Trophoblast cell (in vitro differentiated cells and primary cell): ENCODE results near the gene TARBP2.
"Not testable (repeated sequence)": the region's sequence is repeated elsewhere in the genome, so short reads cannot be mapped to it uniquely, and the experiment has no call there.

Experiments used
- DNase-seq, 2 donors: peaks; one replicate each; pipeline ENCODE4 v3.0.0-alpha.2; 2016
- H2AFZ ChIP-seq: 2 replicates; pipeline ENCODE4 v1.6.1; 2013; ENCODE audit warnings: low read length, moderate library complexity, mild to moderate bottlenecking; ENCODE audit not compliant: insufficient read depth, poor library complexity
- H2AK5ac ChIP-seq: 2 replicates; pipeline ENCODE4 v1.6.1; 2013; ENCODE audit warnings: mild to moderate bottlenecking, low read length
- H2BK120ac ChIP-seq: 2 replicates; pipeline ENCODE4 v1.6.1; 2013; ENCODE audit warnings: low read length, mild to moderate bottlenecking, moderate library complexity; ENCODE audit not compliant: insufficient read depth, poor library complexity
- H2BK12ac ChIP-seq: 2 replicates; pipeline ENCODE4 v1.6.1; 2013; ENCODE audit warnings: mild to moderate bottlenecking, low read length, moderate library complexity
- H2BK5ac ChIP-seq: 2 replicates; pipeline ENCODE4 v1.6.1; 2013; ENCODE audit warnings: low read length, low read depth, moderate library complexity, mild to moderate bottlenecking; ENCODE audit not compliant: poor library complexity
- H3K14ac ChIP-seq: 2 replicates; pipeline ENCODE4 v1.6.1; 2013; ENCODE audit warnings: mild to moderate bottlenecking, low read length
- H3K18ac ChIP-seq: 2 replicates; pipeline ENCODE4 v1.6.1; 2013; ENCODE audit warnings: mild to moderate bottlenecking, low read length
- H3K23ac ChIP-seq: 2 replicates; pipeline ENCODE4 v1.6.1; 2013; ENCODE audit warnings: low read length
- H3K27ac ChIP-seq: 2 replicates; pipeline ENCODE4 v1.5.1; 2013; ENCODE audit warnings: low read depth, mild to moderate bottlenecking, inconsistent platforms, low read length, moderate library complexity
- H3K27me3 ChIP-seq: 2 replicates; pipeline ENCODE4 v1.6.1; 2013; ENCODE audit warnings: inconsistent platforms, mild to moderate bottlenecking, low read length, moderate library complexity; ENCODE audit not compliant: insufficient read depth
- H3K36me3 ChIP-seq, 2 experiments: 1 replicate in 1 of 2; 2 replicates in 1 of 2; pipeline ENCODE4 v1.6.1; 2013; ENCODE audit warnings: low read length in 2 of 2, mild to moderate bottlenecking in 2 of 2, moderate library complexity in 1 of 2; ENCODE audit not compliant: insufficient read depth in 2 of 2, control insufficient read depth in 1 of 2
- H3K4ac ChIP-seq: 2 replicates; pipeline ENCODE4 v1.6.1; 2013; ENCODE audit warnings: low read depth, mild to moderate bottlenecking, low read length, moderate library complexity
- H3K4me1 ChIP-seq, 2 experiments: 1 replicate in 1 of 2; 2 replicates in 1 of 2; pipeline ENCODE4 v1.6.1; 2013; ENCODE audit warnings: low read length in 2 of 2, mild to moderate bottlenecking in 2 of 2, moderate library complexity in 1 of 2; ENCODE audit not compliant: insufficient read depth in 2 of 2, control insufficient read depth in 1 of 2
- H3K4me2 ChIP-seq: 2 replicates; pipeline ENCODE4 v1.6.1; 2013; ENCODE audit warnings: inconsistent platforms, mild to moderate bottlenecking, low read length, moderate library complexity
- H3K4me3 ChIP-seq: 2 replicates; pipeline ENCODE4 v1.5.1; 2013; ENCODE audit warnings: mild to moderate bottlenecking, low read depth, low read length, inconsistent platforms
- H3K79me1 ChIP-seq: one replicate; pipeline ENCODE4 v1.6.1; 2013; ENCODE audit warnings: low read length
- H3K79me2 ChIP-seq: 2 replicates; pipeline ENCODE4 v1.6.1; 2013; ENCODE audit warnings: low read length, mild to moderate bottlenecking; ENCODE audit not compliant: control insufficient read depth, insufficient read depth, poor library complexity
- H3K9ac ChIP-seq: 2 replicates; pipeline ENCODE4 v1.6.1; 2013; ENCODE audit warnings: mild to moderate bottlenecking, low read length
- H3K9me3 ChIP-seq: 2 replicates; pipeline ENCODE4 v1.6.1; 2013; ENCODE audit warnings: low read depth, mild to moderate bottlenecking, control low read depth, inconsistent platforms, low read length; ENCODE audit not compliant: insufficient read depth
- H4K12ac ChIP-seq: 2 replicates; pipeline ENCODE4 v1.6.1; 2013; ENCODE audit warnings: low read depth, mild to moderate bottlenecking, low read length, moderate library complexity
- H4K8ac ChIP-seq: 2 replicates; pipeline ENCODE4 v1.6.1; 2013; ENCODE audit warnings: low read depth, mild to moderate bottlenecking, low read length, moderate library complexity
- H4K91ac ChIP-seq: one replicate; pipeline ENCODE4 v1.6.1; 2013; ENCODE audit warnings: low read depth, mild to moderate bottlenecking, low read length, moderate library complexity
- WGBS: extraction: QIAGEN DNeasy Blood & Tissue Kit; methylation state at CpG from one replicate; pipeline ENCODE4 v1.1.7; 2013; ENCODE audit warnings: missing lambda C conversion rate; ENCODE audit not compliant: insufficient read length, insufficient coverage; ENCODE audit errors: extremely low coverage; 5-methylcytosine and 5-hydroxymethylcytosine counted together

TARBP2 gene

DNA sequence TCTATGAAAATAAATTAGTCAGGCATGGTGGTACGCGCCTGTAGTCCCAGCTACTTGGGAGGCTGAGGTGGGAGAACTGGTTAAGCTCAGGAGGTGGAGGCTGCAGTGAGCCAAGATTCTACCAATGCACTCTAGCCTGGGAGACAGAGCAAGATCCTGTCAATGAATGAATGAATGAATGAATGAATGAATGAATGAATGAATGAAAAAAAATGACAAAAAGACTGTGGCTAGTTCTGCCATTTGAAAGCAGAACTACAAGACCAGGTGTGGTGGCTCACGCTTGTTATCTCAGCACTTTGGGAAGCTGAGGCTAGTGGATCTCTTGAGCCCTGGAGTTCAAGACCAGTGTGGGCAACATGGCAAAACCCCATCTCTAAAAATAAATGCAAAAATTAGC is 38.4 kb downstream of the TARBP2 start:
- no peak overlapping the region for H3K27ac ChIP-seq

DNA sequence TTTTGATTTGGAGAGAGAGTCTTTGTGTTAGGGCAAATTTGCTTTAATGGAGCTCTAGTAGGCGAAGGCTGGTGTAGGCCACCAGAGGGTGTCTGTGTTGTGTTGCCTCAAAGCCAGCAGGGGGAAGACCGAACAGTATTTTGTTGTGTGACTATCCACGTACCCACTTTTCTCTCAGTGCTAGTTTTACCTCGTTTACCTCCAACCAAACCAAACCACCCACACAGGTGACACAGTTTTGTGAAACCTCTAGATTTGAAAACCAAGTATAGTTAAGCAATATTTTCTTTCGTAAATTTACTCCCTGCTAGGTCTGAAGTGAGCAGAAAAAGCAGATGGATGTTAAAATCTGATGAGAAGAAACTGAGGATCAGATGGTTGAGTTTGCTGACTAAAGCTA is 42.5 kb downstream of the TARBP2 start:
- Histone ChIP-seq H4K91ac (no peak overlapping the region), H2BK120ac (no peak overlapping the region), H2BK5ac (no peak overlapping the region), H3K18ac (no peak overlapping the region), H2BK12ac (no peak overlapping the region), H3K79me1 (no peaks in the 10 kb centered on the region), H3K9ac (no peak overlapping the region), H3K27ac (no peak overlapping the region), H2AFZ (no peak overlapping the region), H3K79me2 (no peaks in the 10 kb centered on the region), H3K4me3 (no peak overlapping the region), H3K9me3 (no peaks in the 10 kb centered on the region), H3K4me2 (no peak overlapping the region), H2AK5ac (no peak overlapping the region), H3K23ac (no peak overlapping the region), H4K12ac (no peak overlapping the region), H3K36me3 (peaks cover 8 to 9% of the 10 kb centered on the region in 2 experiments), H3K4me1 (no peaks in the 10 kb centered on the region), H3K27me3 (no peaks in the 10 kb centered on the region), H4K8ac (no peak overlapping the region), H3K4ac (no peak overlapping the region), H3K14ac (no peak overlapping the region)
- peak in 1 of 2 donors; percentile 56 for DNase-seq
- WGBS: no CpG with 5 or more reads among the region's 5 CpGs

More for the DNA sequence above, 38.4 kb downstream of the TARBP2 start:
- no peak overlapping the region for H3K4me3 ChIP-seq
- no peak overlapping the region for H2BK5ac ChIP-seq
- no peak overlapping the region for H3K14ac ChIP-seq
- H3K36me3 ChIP-seq: peaks cover 8 to 15% of the 10 kb centered on the region in 2 experiments
- H3K4me1 ChIP-seq: peaks cover 0 to 3% of the 10 kb centered on the region in 2 experiments
- H3K18ac ChIP-seq: no peak overlapping the region
- no peak overlapping the region for H3K4me2 ChIP-seq
- H2BK12ac ChIP-seq: no peak overlapping the region
- H2AFZ ChIP-seq: no peak overlapping the region
- H3K9me3 ChIP-seq: no peaks in the 10 kb centered on the region
- H2BK120ac ChIP-seq: no peak overlapping the region
- no peak overlapping the region for H4K8ac ChIP-seq
- no peak overlapping the region for H4K91ac ChIP-seq
- no peaks in the 10 kb centered on the region for H3K79me2 ChIP-seq
- no peak overlapping the region for H4K12ac ChIP-seq
- no peak overlapping the region for H3K23ac ChIP-seq
- no CpG with 5 or more reads among the region's 3 CpGs for WGBS
- H3K4ac ChIP-seq: no peak overlapping the region
- H3K27me3 ChIP-seq: no peaks in the 10 kb centered on the region
- no peaks in the 10 kb centered on the region for H3K79me1 ChIP-seq
- DNase-seq: no peak
- H3K9ac ChIP-seq: no peak overlapping the region
- no peak overlapping the region for H2AK5ac ChIP-seq

DNA sequence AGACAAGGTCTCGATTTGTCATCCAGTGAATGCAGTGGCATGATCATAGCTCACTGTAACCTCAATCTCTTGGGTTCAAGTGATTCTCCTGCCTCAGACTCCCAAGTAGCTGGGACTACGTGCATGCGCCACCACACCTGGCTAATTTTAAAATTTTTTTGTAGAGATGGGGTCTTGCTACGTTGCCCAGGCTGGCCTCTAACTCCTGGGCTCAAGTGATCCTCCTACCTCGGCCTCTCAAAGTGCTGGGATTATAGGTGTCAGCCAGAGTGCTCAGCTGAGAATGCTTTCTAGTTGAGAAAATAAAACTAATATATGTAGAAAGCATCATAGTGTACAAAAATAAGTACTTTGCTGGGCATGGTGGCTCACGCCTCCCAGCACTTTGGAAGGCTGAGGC is 47.3 kb downstream of the TARBP2 start:
- not testable (repeated sequence) for H3K4me3 ChIP-seq, H2AK5ac ChIP-seq, H3K14ac ChIP-seq, H2AFZ ChIP-seq, H3K79me1 ChIP-seq, H3K36me3 ChIP-seq, H4K12ac ChIP-seq, H3K4me1 ChIP-seq, H3K4ac ChIP-seq, H3K4me2 ChIP-seq, H2BK5ac ChIP-seq, H3K18ac ChIP-seq, H3K79me2 ChIP-seq, H3K9ac ChIP-seq, H3K9me3 ChIP-seq, H2BK120ac ChIP-seq, H4K91ac ChIP-seq, H3K27ac ChIP-seq, DNase-seq, H3K23ac ChIP-seq, H2BK12ac ChIP-seq, H4K8ac ChIP-seq, H3K27me3 ChIP-seq
- no CpG with 5 or more reads among the region's 6 CpGs for WGBS

- H3K79me1 ChIP-seq, H3K27me3 ChIP-seq: not testable (repeated sequence)
Measured at GRCh38 chr12:53550131-53550530, 49.0 kb downstream of the TARBP2 start.

More at GRCh38 chr12:53550131-53550530, 49.0 kb downstream of the TARBP2 start:
- not testable (repeated sequence) for H3K36me3 ChIP-seq, H2AFZ ChIP-seq, H2BK120ac ChIP-seq, H4K91ac ChIP-seq, H2AK5ac ChIP-seq, H3K4ac ChIP-seq, H3K9me3 ChIP-seq, H3K23ac ChIP-seq, H3K18ac ChIP-seq, H3K79me2 ChIP-seq, H3K4me3 ChIP-seq, H2BK12ac ChIP-seq, H3K27ac ChIP-seq, H3K4me1 ChIP-seq, DNase-seq, H3K14ac ChIP-seq, H3K9ac ChIP-seq, H2BK5ac ChIP-seq, H3K4me2 ChIP-seq, H4K8ac ChIP-seq, H4K12ac ChIP-seq
- no CpG with 5 or more reads among the region's 8 CpGs for whole genome bisulfite sequencing
